SW 1271 (cell line): Measurements from ENCODE around the gene SCNM1.

ENCODE experiments used
- DNase-seq, 2 experiments: peaks; one replicate each; lab custom pipeline; 2025; lab: John Stamatoyannopoulos, UW

SCNM1 gene, protein sequence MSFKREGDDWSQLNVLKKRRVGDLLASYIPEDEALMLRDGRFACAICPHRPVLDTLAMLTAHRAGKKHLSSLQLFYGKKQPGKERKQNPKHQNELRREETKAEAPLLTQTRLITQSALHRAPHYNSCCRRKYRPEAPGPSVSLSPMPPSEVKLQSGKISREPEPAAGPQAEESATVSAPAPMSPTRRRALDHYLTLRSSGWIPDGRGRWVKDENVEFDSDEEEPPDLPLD

DNA sequence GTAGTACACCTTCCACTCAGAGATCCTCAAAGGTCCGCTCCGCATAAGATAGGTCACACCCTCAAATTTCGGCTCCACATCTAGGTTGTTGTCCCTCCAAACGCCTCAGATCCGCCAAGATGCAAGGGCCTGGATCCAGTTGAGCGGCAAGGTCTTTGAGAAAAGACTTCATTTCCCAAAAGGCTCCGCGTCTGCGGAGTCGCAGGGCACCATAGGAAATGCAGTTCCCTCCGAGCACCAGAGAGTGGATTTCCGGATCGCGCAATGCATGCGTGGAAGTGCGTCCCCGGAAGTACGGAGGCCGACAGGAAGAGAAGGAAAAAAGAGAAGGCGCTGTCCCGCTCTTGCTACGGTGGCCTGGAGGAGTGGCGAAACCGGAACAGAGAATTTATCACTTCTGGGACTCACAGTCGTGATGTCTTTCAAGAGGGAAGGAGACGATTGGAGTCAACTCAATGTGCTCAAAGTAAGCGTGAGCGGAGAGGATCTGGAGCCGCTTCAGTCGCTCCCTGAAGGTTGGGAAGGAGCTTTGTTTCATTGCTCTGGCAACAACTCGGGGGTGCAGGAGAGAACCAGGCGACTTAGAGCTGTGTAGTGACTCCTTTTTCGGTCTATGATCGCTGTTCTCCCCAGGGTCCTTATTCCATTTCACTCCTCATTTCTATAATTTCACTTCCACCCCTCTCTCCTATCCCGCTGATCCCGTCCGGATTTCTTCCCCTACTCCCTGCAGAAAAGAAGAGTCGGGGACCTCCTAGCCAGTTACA, at the start of gene SCNM1, which contains the start of gene LYSMD1:
TSS of gene SCNM1 (plus strand) at position 407 of the 767 bp plus-strand sequence. CDS start at position 416, 9 bp downstream.
TSS of gene LYSMD1 (minus strand) at position 165 of the 767 bp plus-strand sequence. CDS start 644 bp downstream, outside the sequence.
- peak; percentile 87 to 94 for DNase-seq

DNA sequence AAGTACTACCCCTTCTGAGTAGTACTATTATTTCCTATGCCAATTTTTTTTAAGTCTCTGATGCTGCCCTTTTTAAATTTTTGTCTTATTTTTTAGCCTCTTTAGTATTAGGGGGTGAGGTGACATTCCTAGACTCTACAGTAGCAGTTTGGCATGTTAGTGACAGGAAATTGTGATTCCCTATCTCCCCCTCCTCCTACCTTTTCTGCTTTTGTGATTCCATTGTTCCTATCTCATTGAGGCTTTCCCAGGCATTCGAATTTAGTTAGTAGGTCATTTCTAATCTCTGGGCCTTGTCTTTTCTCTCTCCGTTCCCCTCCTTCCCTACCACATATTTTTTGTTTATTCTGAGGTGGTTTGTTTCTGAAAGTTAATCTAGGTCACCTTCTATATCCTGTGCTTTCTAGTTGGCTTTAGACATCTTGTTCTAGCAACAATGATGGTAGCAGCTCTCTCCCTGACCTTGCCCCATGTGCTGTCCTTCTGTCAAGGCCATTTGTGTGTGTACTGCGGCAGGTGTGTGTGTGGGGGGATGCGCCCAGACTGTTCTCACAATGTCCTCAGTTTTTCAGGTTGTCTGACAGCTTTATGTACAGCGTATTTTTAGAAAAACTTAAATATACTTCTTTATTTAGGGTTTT, 41.1 kb upstream of the SCNM1 start:
- no peak for DNase-seq

DNA sequence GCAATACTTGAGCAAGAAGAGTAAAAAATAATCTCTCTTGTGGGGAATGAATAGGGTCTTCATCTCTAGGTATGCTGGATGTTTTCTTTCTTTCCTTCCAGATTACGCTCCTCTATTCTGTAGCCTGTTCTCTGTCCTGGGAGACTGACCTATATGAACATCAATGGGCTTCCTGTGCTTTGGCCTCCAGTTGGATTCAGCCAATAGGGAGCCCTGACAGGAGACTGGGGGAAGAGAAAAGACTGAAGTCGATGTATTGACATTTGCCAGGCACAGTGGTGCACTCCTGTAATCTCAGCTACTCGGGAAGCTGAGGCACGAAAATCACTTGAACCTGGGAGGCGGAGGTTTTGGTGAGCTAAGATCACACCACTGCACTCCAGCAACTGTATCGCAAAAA, 37.1 kb upstream of the SCNM1 start:
- no peak for DNase-seq

DNA sequence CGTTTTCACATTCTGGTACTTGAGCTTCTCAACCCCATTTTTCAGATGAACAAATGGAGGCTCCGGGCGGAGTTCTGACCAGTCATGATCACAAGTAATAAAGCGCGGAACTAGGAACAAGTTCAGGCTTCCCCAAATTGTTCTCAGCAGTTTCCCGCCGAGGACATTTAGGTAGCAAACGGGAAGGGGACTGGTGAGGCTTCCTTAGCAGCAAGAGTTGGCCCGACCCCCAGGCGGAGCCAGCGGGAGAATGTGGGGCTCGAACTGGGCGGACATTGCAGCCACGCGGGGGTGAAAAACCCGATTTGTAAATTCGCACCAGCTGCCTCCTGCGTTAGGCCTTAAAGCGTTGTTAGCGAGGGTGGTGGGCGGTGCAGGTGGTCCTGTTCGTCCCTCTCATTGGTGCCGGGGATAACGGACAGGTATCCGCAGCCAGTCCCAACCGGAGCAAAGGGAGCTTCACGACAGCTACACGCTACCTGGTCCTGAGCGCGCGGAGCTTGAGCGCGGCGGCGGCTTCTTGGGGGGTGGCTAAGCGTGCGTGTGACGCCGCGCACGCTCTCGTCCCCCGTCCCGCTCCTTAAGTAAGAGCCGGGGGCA, 34.9 kb upstream of the SCNM1 start:
- DNase-seq = no peak

DNA sequence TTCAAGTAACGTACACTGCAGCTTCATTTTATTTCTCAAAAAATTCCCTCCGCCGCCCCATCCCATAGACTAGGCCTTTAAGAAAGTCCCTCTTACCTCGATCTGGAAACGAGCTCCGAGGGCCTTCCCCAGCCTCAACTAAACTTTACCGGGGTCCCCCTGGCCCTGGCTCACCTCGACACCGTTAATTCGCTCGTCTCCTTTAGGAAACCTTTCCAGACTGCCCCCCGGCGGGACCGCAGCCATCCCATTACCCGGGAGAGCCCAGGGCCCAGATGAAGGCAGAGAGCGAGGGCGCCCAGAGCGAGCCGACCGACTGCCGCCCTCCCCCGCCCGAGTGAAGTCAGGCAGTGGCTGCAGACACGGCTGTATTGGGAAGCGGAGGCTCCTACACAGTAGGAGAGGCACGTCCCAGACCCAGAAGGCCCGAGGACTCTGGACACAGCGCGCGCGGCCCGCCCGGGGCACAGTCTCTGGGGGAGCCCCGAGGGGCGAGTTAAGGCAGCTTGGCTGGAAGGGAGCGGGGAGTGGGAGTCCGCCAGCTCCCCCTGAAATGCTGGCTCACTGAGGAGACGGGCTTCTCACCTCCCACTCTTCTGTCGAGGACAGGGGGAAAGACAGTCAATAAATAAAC, 34.1 kb upstream of the SCNM1 start:
- no peak for DNase-seq

DNA sequence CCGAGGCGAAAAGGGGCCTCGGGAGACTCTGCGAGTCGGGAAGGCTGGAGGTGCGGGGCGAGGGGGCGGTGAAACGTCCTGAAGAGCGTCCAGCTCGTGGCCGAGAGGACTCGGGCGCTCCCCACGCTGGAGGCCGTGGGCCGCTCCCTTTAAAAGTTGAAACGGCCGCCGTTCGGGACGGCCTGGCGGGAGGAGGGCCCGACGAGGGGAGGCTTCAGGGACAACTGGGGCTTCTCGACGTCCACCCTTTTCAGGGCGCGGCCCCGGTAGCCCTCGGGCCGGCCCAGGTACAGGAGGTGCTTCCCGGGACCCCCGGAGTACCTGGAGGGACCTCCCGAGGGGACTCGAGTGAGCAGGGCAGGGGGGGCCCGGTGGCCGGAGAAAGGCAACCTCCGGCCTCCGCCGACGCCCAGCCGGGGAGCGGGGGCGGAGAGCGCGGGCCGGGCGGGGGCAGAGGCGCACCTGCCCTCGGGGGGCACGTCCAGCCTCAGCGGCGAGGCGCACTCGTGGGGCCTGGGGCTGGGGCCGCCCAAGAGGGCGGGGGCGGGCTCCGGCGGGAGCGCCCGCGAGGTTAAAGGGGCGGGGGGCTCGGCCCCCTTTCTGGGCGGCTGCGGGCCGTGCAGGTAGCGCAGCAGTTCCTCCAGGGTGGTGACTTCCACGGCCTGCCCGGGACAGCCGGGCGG, 33.5 kb upstream of the SCNM1 start:
- DNase-seq = no peak

DNA sequence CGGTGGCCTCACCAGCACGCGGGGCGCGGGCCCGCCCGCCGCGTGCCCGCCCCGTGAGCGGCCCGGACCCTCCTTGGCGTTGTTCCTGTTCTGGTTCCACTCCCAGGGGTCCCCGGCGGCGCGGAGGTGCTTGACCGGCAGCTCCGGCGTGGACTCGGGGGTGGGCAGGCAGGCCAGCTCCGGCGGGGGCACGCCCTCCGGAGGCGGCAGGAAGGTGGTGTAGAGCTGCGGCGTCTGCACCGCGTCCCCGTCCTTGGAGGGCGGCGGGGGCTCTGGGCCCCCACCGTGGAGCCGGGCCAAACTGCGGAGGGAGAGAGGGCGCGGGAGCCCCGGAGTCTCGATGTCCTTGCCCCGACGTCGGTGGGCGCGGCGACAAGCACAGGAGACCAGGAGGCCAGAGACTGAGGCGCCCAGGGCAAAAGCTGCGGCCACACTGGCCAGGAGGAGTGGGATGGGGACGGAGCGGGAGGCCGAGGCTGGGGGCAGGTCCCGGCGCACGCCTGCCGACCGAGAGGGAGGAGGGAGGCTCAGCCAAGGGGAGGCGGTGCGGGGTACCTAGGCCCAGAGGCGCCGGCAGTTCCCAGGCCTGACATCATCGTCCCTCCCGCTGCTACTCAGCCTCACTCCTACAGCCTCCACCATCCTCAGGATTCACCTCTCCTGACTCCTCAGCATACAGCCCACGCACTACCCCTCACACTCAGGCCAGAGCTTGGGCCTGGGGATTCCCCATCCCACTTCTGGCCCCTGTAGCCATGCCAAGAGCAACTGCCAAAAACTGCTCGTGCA, 32.7 kb upstream of the SCNM1 start:
- DNase-seq = no peak

DNA sequence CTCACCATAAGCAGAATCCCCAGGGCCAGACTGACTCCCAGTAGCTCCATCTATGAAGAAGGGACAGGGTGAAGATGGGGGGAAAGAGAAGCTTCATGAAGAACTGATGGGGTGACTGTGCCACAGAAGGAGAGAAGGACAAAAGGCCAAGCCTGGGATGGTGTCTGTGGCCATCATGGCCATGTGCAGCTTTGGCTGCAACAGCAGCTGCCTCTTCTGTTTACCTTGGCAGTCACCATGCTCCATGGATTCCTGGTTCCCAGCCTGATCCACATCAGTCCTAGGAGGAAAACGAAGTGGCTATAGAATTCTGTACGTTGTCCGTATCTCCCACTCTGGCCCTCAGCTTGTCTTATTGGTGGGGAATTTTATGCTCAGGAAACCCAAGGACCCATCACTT, 31.5 kb upstream of the SCNM1 start:
- DNase-seq = no peak

DNA sequence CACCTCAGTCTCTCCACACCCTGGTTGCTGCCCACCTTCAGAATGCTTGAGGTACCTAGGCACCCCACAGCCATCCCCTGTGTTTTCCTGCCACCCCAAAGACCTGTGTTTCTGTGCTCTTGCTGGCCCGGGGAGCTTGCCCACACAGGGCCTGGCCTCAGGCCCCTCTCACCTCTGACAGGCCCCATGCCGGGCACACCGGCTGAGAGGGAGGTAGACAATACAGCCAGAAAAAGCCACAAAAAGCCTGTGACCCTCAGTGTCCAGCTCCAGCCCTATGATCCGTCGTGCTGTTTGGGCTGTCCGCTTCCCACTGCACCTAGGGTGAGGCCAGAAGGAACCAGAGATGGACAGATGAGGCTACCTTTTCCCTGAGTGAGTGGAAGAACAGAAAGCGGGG, 31.0 kb upstream of the SCNM1 start:
- DNase-seq = no peak

DNA sequence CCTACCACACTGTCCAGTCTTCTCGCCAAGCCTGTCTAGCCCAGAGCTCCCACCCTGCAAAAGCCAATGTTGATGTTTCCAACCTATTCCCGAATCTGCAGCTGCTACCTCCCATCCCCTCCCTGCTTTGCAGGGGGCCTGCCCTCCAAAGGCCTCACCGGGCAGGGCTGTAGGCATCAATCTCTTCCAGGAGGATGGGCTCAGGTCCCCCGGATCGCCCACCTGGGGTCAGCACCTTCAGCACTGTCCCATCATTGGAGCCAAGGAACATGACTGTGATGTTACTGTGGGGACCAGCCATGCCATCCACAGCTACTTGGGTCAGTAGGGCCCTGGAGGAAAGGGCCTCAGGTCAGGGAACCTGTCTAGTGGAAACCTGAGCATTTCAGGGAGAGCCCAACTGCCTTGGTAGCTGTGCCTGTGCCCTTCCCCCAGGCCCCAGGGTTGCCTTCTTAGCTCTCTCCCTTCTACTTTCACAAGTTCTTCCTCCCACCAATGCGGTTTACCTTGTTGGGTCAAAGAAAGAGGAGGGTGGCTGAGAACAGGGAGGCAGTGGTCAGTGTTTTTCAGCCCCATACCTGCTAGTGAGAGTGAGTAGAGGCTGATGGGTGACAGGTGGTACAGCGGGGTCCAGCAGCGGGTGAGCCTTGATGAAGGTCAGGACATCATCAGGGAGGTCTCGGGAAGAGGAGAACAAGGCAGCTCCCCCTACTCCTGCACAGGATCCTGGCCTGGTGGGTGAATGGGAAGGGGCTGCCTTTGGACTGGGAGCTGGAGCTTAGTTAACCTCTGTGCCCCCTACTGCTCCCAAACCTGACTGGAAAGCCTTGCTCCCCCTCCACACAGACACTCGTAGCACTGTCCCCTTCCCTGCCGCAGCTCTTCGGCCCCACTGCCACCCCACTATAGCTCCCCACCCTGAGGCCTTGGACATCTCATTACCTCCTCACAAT, 30.2 kb upstream of the SCNM1 start:
- DNase-seq = no peak

DNA sequence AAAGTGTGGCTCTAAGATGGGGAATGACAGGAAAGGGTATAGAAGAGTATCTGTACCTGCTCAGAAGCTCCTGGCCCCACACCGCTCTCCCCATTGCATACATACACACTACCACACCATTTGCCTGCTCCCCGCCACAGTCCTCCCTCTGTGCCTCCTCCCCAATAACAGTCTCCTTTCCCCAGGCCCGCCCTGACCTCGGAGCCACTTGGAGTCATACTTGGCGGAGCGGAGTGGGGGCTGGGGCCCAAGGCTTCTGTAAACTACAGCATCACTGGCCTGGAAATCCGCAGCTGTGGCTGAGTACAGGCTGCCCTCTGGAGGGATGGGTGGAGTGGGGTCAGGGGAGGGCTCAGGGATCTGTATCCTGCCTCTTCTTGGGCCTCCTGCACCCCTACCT, 28.2 kb upstream of the SCNM1 start:
- no peak for DNase-seq

DNA sequence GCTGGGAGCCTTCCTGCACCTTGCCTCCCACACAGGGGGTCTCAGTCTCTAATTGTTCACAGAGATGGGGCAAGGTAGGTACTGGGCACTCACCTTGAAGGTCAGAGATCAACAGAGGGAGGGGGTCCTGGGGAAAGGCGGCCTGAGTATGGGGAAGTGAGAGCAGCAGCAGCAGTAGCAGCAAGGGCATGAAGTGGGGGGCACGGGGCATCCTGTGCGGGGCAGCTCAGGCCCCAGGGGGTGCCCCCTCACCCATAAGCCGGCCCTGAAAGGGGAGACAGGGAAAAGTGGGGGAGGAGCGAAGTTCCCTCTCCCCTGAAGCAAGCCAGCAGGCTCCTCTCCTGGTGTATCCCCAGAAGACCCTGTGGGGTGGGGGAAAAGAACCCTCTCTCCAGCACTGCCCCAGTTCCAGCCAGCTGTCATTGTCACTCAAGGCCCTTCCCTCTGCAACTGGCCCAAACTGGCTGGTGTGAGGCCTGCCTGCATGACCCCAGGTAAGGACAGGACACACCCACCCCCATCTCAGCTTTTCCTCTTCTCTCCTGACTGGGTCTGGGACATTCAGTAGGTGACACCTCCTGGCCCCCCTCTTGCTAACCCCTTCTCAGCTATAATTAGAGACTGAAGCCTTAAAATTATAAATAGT, 23.4 kb upstream of the SCNM1 start:
- no peak for DNase-seq

DNA sequence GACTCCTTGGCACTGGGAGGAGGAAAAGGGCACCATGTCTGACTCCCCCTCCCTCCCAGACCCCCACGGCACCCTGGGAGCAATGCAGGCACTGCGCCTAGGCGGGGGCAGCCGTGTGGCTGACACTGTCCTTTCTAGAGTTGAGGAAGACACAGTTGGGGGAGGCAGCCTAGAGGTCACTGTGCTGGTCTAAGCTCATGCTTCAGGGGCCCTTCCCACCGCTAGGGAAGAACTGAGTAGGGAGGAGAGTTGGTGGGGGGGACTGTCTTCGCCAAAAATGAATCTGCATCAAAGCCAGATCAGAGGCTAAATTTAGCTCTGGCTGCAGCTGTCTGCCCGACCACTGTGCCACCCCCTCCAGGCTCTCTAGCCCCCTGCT, 22.9 kb upstream of the SCNM1 start:
- DNase-seq = no peak

DNA sequence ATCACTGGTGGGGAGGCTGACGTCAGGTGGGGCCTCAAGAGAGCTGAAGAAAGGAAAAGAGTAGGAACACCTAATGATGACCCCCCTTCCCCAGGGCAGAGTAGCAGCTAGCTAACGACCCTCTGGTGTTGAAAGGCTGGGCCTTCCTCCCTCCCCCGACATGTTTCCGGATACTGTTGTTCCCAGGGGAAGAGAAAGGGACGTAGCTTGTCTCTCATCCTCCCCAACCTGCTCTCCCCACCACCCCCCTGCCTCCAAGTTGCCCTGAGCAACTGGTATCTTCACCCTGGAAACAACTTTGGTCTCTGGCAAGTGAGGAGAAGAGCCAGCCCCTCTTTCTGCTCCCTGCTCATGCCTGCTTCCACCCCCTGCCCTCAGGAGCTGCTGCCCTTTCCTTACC, 22.0 kb upstream of the SCNM1 start:
- no peak for DNase-seq

DNA sequence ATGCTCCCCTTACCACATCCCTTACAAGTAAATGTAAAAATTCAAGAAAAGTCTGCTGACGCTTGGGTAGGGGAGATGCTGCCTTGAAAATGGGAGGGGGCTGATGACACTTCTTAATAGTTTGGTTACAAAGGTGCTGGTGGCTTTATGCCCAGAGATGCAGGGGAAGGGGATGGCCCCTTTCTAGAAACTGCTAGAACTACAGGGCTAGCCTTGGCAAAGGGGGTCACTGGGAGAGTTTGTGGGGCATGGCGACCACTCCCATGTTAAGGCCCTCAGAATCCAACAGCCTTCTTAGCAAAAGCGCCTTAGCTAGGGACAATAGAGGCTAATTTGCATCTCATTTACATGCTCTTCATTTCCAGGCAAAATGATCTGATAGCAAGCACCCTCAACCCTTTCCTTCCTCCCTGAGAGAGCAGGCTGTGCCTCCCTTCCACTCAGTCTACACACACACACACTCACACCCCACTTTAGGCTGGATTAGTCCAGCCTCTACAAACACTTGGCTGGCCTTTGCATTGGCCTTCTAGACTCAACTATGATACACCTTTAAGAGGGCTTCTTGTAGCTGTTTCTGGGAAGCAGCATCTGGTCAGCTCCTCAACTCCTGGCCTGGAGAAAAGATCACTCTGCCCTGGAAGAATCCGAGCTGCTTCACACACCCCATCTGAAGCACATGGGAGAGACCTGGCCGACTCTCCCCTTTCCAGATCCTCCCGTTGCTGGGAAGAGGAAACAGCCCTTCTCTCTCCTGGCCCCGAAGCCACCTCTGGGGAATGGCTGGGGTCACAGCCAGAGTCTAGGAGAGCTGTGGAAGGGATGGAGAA, 21.3 kb upstream of the SCNM1 start:
- DNase-seq = no peak

DNA sequence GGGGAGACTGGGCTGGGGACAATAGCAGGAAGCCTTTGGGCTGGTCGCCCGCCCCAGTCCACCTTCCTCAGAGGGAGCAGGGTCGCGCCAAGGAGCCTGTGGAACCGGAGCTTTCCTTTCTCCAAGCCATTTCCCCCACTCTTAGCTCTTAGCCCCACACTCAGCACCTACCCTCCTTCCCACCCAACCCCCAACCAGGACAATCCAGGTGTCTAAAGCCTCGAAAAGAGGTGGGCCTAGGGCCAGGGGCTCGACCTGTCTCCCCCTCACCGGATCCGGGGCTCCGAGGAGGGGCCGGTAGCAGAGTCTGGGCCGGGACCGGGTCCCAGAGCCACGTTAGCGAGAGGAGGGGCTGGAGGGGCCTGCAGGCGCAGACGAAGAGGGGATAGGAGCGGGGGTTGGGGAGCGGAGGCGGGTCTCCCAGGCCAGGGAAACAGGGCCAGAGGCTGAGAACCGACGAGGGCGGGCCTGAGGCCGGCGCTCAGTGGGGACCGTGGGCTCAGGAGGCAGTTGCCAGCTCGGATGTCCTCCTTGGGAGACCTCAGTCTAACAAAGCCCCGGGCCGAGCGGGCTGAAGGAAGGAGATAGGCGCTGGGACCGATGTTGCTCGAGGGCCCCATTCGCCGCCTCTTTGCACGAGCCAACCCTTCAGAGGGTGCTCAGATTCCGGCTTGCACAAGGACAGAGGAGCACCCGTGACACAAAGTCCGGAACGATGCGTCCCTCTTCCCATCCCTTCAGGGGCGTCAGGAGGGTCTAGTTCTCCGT, 20.5 kb upstream of the SCNM1 start:
- no peak for DNase-seq

DNA sequence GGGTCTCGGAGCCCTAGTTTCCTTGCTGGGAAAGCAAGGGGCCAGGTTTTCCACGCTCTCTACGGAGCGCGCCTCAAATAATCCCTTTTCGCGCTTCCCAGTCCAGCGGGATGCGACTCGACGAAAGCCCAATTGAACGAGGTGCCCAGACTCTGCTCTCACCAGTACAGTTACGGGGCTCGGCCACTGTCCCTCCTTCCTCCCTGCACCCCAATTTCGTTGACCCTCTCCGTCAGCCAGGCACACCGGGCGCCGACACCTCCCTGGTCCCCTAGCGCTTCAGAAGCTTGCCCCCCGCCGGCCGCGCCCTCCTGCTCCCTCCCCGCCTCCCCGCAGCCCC, 19.9 kb upstream of the SCNM1 start:
- no peak for DNase-seq
